ENCODE data around the gene GDE1. TPM values are rescaled to one million over a fixed set of nuclear protein-coding genes. Genes with fewer than 3 reads are reported as not detected.

Gene GDE1
- total RNA-seq = 39.4 TPM
- polyA plus RNA-seq (ENCODE audit: insufficient read depth in 1 of 8, insufficient read length in 8 of 8, low replicate concordance in 1 of 8) = 10 to 100 TPM; 49.4 to 56.0 (median 50.9) TPM
- long read RNA-seq, donor 1, transcript GDE1-201 (6 exons, 2,958 nt) = major isoform, 7 of 10 reads
- long read RNA-seq, donor 1, partial matches to known transcripts = 0 of 10 reads
- long read RNA-seq, donor 1, other reads (novel, unspliced or antisense) = 0 of 10 reads
- long read RNA-seq, donor 2, partial matches to known transcripts = 0 of 2 reads
- long read RNA-seq, donor 2, other reads (novel, unspliced or antisense) = 0 of 2 reads
- long read RNA-seq, donor 3, transcript GDE1-201 (6 exons, 2,958 nt) = major isoform, 15 of 17 reads
- long read RNA-seq, donor 3, partial matches to known transcripts = 0 of 17 reads
- long read RNA-seq, donor 3, other reads (novel, unspliced or antisense) = 0 of 17 reads
- long read RNA-seq, donor 4, transcript GDE1-201 (6 exons, 2,958 nt) = major isoform, 14 of 17 reads
- long read RNA-seq, donor 4, partial matches to known transcripts = 0 of 17 reads
- long read RNA-seq, donor 4, other reads (novel, unspliced or antisense) = 0 of 17 reads
- long read RNA-seq, donor 5, transcript GDE1-203 (6 exons, 2,238 nt) = minor isoform, 8 of 46 reads
- long read RNA-seq, donor 5, transcript GDE1-201 (6 exons, 2,958 nt) = major isoform, 36 of 46 reads
- long read RNA-seq, donor 5, partial matches to known transcripts = 0 of 46 reads
- long read RNA-seq, donor 5, other reads (novel, unspliced or antisense) = 0 of 46 reads
- long read RNA-seq, donor 6, transcript GDE1-201 (6 exons, 2,958 nt) = major isoform, 23 of 29 reads
- long read RNA-seq, donor 6, transcript GDE1-203 (6 exons, 2,238 nt) = minor isoform, 5 of 29 reads
- long read RNA-seq, donor 6, partial matches to known transcripts = 0 of 29 reads
- long read RNA-seq, donor 6, other reads (novel, unspliced or antisense) = 0 of 29 reads
- long read RNA-seq, donor 7, transcript GDE1-201 (6 exons, 2,958 nt) = major isoform, 17 of 19 reads
- long read RNA-seq, donor 7, partial matches to known transcripts = 0 of 19 reads
- long read RNA-seq, donor 7, other reads (novel, unspliced or antisense) = 0 of 19 reads
- long read RNA-seq, donor 8, transcript GDE1-201 (6 exons, 2,958 nt) = major isoform, 8 of 12 reads
- long read RNA-seq, donor 8, partial matches to known transcripts = 0 of 12 reads
- long read RNA-seq, donor 8, other reads (novel, unspliced or antisense) = 0 of 12 reads
- long read RNA-seq, donor 9, transcript GDE1-201 (6 exons, 2,958 nt) = major isoform, 20 of 24 reads
- long read RNA-seq, donor 9, partial matches to known transcripts = 0 of 24 reads
- long read RNA-seq, donor 9, other reads (novel, unspliced or antisense) = 0 of 24 reads
- long read RNA-seq, donor 10, transcript GDE1-201 (6 exons, 2,958 nt) = major isoform, 10 of 13 reads
- long read RNA-seq, donor 10, partial matches to known transcripts = 0 of 13 reads
- long read RNA-seq, donor 10, other reads (novel, unspliced or antisense) = 0 of 13 reads
- long read RNA-seq, donor 11, transcript GDE1-201 (6 exons, 2,958 nt) = major isoform, 16 of 20 reads
- long read RNA-seq, donor 11, partial matches to known transcripts = 0 of 20 reads
- long read RNA-seq, donor 11, other reads (novel, unspliced or antisense) = 0 of 20 reads

DNA sequence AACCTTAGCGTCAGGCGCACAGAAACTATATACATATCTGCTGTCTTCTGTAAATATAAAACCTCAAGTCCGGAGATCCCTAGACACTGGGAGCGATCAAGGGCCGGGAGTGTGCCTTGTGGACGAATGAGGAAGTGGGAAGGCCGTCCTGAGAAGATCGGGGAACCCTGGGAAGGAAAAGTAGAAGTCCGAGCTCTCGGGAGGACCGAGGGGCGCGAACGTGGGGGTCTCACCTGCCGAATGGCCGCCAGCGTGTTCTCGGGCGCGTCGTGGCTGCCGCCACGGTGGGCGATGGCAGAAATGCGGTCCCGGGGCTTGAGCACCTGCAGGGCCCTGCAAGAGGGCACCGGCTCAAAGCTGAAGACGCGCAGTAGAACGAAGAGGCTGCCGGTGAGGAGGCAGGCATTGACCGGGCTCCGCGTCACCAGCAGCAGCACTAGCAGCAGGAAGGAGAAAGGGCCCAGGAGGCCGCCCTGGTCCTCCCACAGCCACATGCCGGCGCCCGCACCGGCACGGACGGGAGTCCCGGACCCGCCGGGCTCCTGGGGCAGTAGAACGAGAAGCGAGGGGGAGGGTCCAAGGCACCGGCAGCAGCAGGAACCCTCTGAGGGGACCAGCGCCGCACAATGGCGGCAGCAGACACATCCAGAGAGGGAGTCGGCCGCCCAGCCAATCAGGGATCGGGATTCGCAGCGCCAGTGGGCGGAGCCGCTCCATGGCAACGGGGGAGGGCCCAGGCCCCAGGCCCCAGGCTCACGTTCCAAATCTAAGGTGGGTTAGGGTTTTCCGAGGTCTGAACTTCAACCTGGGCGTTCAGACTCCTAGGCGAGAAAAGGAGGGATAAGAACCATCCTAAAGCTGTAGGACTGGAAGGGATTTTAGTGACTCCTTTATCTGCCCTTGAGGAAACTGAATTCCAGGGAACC lies at the start of gene GDE1:
GDE1 (minus strand) TSS at position 628 of the 926 bp plus-strand sequence; CDS start at position 494, 134 bp downstream.
- WGBS (ENCODE audit: insufficient coverage) = under 1% methylated on average over 60 of the region's 62 CpGs
- Histone ChIP-seq H3K27ac (ENCODE audit: low read length) (peak within 1 kb of the TSS; percentile 80), H3K9me3 (replicated peaks; ENCODE audit: control insufficient read depth, low read depth, low read length) (no peaks in the 10 kb centered on the region), H3K27me3 (ENCODE audit: control insufficient read depth, insufficient read depth, low read length) (no peaks in the 10 kb centered on the region), H3K4me1 (ENCODE audit: control insufficient read depth, insufficient read depth, low read length) (peaks cover 20% of the 10 kb centered on the region), H3K36me3 (ENCODE audit: control insufficient read depth, insufficient read depth, low read length) (no peaks in the 10 kb centered on the region), H3K4me3 (ENCODE audit: low read length) (peak within 1 kb of the TSS; percentile 70)
- DNase-seq = peak; percentile 97

- Histone ChIP-seq H3K27me3 (ENCODE audit: control insufficient read depth, insufficient read depth, low read length) (no peaks in the 10 kb centered on the region), H3K9me3 (replicated peaks; ENCODE audit: control insufficient read depth, low read depth, low read length) (peaks cover 11% of the 10 kb centered on the region), H3K36me3 (ENCODE audit: control insufficient read depth, insufficient read depth, low read length) (peaks cover 60% of the 10 kb centered on the region), H3K4me1 (ENCODE audit: control insufficient read depth, insufficient read depth, low read length) (no peaks in the 10 kb centered on the region), H3K4me3 (ENCODE audit: low read length) (no peak overlapping the region), H3K27ac (ENCODE audit: low read length) (no peak overlapping the region)
- WGBS (ENCODE audit: insufficient coverage) = 100% methylated on average over 3 of the region's 8 CpGs
- DNase-seq = no peak
These were observed 45.7 kb upstream of the GDE1 start for GRCh38 chr16:19567560-19567959.

DNA sequence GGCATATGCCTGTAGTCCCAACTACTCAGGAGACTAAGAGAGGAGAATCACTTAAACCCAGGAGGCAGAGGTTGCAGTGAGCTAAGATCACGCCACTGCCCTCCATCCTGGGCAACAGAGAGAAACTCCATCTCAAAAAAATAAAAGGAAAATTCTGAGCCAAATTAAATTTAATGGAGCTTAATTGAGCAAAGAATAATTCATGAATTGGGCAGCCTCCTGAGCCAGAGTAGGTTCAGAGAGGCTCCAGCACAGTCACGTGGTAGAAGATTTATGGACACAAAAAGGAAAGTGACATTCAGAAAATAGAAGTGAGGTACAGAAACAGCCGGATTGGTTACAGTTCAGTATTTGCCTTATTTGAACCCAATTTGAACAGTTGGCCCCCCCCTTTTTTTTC lies 44.5 kb upstream of the GDE1 start:
- H3K27me3 ChIP-seq (ENCODE audit: control insufficient read depth, insufficient read depth, low read length) = no peaks in the 10 kb centered on the region
- no peak overlapping the region for H3K4me3 ChIP-seq (ENCODE audit: low read length)
- DNase-seq = no peak
- 83% methylated on average over 1 of the region's 3 CpGs for WGBS (ENCODE audit: insufficient coverage)
- no peak overlapping the region for H3K27ac ChIP-seq (ENCODE audit: low read length)
- H3K36me3 ChIP-seq (ENCODE audit: control insufficient read depth, insufficient read depth, low read length) = peaks cover 50% of the 10 kb centered on the region
- peaks cover 11% of the 10 kb centered on the region for H3K9me3 ChIP-seq (replicated peaks; ENCODE audit: control insufficient read depth, low read depth, low read length)
- H3K4me1 ChIP-seq (ENCODE audit: control insufficient read depth, insufficient read depth, low read length) = no peaks in the 10 kb centered on the region

DNA sequence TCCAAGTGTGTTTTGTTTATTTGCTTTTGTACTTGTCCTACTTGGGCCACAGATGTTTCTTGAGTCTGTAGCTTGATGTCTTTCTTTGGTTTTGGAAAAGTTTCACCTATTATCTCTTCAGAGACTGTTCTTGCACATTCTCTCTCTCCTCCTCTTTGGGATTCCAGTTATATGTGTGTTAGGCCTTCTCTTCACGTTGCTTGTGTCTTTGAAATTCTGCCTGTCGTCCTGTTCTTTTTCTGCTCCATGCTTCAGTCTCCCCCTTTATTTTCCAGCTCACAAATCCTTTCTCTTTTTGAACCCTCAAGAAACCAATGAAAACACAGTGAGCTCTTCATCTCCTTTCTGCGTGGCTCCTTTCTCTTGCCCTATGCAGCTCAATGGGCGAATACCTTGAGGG lies 41.5 kb upstream of the GDE1 start:
- Histone ChIP-seq H3K27ac (ENCODE audit: low read length) (no peak overlapping the region), H3K27me3 (ENCODE audit: control insufficient read depth, insufficient read depth, low read length) (no peaks in the 10 kb centered on the region), H3K36me3 (ENCODE audit: control insufficient read depth, insufficient read depth, low read length) (peaks cover 33% of the 10 kb centered on the region), H3K4me1 (ENCODE audit: control insufficient read depth, insufficient read depth, low read length) (no peaks in the 10 kb centered on the region), H3K4me3 (ENCODE audit: low read length) (no peak overlapping the region), H3K9me3 (replicated peaks; ENCODE audit: control insufficient read depth, low read depth, low read length) (peaks cover 11% of the 10 kb centered on the region)
- WGBS (ENCODE audit: insufficient coverage) = 92% methylated on average over 3 of the region's 4 CpGs
- no peak for DNase-seq

DNA sequence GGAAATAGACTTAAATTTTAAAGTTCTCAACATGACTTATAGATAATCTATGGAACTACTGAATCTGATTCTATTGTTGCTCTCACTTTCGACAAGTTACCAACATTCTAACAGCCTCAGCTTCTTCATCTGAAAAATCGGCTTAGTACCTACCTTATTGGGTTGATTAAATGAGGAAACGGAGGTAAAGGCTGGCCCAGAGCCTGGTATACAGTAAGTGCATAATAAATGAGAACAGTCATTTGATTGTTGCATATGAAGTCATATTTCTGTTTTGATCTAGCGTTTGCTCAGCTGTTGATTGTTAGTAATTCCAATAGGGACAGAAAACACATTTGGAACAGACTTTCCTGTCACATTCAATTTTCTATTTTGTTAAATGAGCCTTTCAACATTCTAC lies 38.2 kb upstream of the GDE1 start:
- H3K4me1 ChIP-seq (ENCODE audit: control insufficient read depth, insufficient read depth, low read length) = peaks cover 4% of the 10 kb centered on the region
- no peak for DNase-seq
- no peak overlapping the region for H3K4me3 ChIP-seq (ENCODE audit: low read length)
- no peaks in the 10 kb centered on the region for H3K27me3 ChIP-seq (ENCODE audit: control insufficient read depth, insufficient read depth, low read length)
- WGBS (ENCODE audit: insufficient coverage) = 100% methylated on average over 1 of the region's 4 CpGs
- no peak overlapping the region for H3K27ac ChIP-seq (ENCODE audit: low read length)
- peaks cover 10% of the 10 kb centered on the region for H3K36me3 ChIP-seq (ENCODE audit: control insufficient read depth, insufficient read depth, low read length)
- peaks cover 11% of the 10 kb centered on the region for H3K9me3 ChIP-seq (replicated peaks; ENCODE audit: control insufficient read depth, low read depth, low read length)

- H3K27ac ChIP-seq (ENCODE audit: low read length) = no peak overlapping the region
- peaks cover 4% of the 10 kb centered on the region for H3K36me3 ChIP-seq (ENCODE audit: control insufficient read depth, insufficient read depth, low read length)
- no peaks in the 10 kb centered on the region for H3K27me3 ChIP-seq (ENCODE audit: control insufficient read depth, insufficient read depth, low read length)
- H3K4me1 ChIP-seq (ENCODE audit: control insufficient read depth, insufficient read depth, low read length) = peaks cover 4% of the 10 kb centered on the region
- H3K4me3 ChIP-seq (ENCODE audit: low read length) = no peak overlapping the region
- peak; percentile 77 for DNase-seq
- peaks cover 11% of the 10 kb centered on the region for H3K9me3 ChIP-seq (replicated peaks; ENCODE audit: control insufficient read depth, low read depth, low read length)
- WGBS (ENCODE audit: insufficient coverage) = 86% methylated on average over 6 of the region's 10 CpGs
These were observed 37.5 kb upstream of the GDE1 start for GRCh38 chr16:19559242-19559910.

- Histone ChIP-seq H3K36me3 (ENCODE audit: control insufficient read depth, insufficient read depth, low read length) (peaks cover 4% of the 10 kb centered on the region), H3K4me1 (ENCODE audit: control insufficient read depth, insufficient read depth, low read length) (peaks cover 4% of the 10 kb centered on the region), H3K9me3 (replicated peaks; ENCODE audit: control insufficient read depth, low read depth, low read length) (no peaks in the 10 kb centered on the region), H3K4me3 (ENCODE audit: low read length) (peak overlapping the region; percentile 83), H3K27ac (ENCODE audit: low read length) (peak overlapping the region; percentile 90), H3K27me3 (ENCODE audit: control insufficient read depth, insufficient read depth, low read length) (no peaks in the 10 kb centered on the region)
- 53% methylated on average over 7 of the region's 19 CpGs for WGBS (ENCODE audit: insufficient coverage)
- peak; percentile 54 for DNase-seq
These were observed 34.3 kb upstream of the GDE1 start for GRCh38 chr16:19555938-19556771.
